GDM1 (cell line): ENCODE data around the gene OSBPL5.

Source experiments
- DNase-seq: peaks from one replicate; lab custom pipeline; 2025; lab: John Stamatoyannopoulos, UW

The OSBPL5 gene

DNA sequence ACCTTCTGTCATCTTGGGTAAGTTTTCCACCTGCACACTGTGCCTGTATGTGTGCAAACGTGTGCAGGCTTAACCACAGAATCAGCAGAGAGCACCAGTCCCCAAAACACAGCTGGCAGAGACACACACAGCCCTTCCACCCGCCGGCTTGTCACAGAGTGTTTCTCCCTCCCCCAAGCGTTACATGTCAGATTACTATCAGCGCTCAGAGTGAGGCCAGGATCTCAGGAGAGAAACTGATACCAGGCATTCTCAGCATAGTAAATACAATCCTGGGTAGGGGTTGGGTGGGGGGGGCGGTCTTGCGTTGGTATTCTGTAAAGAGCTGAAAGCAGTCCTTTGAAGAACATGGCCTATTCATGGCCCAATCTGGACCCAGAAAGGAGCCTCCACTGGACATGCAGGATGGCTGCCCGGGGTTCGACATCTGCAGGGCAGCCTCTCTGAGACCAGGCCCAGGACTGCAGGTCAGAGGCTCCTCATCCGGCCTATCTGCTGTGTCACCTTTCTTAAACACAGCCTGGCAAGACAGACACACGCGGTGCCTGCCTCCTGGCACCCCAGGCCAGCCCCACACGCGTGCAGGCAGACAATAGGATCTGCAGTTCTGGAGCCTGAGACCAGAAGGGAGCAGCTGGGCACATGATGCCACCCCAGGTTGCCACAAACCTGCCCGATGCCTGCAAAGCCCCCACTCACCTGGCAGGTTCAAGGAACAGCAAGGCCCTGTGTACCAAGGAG, 1.7 kb downstream of the OSBPL5 start:
- DNase-seq = no peak

GRCh38 chr11:3162410-3163240, 2.5 kb downstream of the OSBPL5 start:
- no peak for DNase-seq

- DNase-seq = no peak
Measured at GRCh38 chr11:3161720-3162409, 3.2 kb downstream of the OSBPL5 start.

DNA sequence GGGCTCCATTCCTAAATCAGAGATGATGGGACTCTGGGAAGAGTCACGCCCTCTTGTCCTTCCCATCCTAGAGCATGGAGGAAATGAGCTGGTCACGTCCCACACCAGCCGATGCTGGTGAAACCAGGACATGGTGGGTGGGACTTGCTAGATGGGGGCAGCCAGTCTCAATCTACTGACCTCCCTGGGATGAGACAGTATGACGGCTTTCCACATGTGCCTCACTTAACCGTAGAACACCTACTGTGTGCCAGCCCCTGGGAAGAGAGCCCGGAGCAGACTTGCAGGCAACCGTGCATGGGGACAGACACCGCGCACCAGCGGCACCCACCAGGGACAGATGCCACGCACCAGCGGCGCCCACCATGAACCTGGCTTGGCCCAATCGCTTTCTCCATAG, 3.8 kb downstream of the OSBPL5 start:
- no peak for DNase-seq

GRCh38 chr11:3160252-3161031, 4.7 kb downstream of the OSBPL5 start:
- no peak for DNase-seq

- DNase-seq = no peak
Measured at GRCh38 chr11:3159296-3160190, 5.6 kb downstream of the OSBPL5 start.

DNA sequence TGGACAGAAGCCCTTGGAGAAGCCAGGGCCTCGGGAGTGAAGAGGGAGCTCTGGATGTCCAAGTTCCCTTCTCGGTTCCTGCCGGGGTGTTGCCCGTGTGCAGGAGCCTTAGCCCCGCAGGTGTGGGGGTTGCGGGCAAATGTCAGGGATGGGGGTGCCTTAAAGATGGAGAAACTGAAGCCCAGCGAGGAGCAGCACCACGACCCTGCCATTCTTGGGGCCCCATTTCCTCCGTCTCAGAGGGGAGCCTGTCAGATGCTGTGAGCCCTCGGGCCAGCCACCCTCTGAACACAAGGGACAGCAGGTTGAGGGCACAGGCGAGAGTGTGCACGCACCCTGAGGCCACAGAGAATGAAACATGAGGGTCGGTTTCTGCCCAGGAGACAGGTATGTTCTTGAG, 6.3 kb downstream of the OSBPL5 start:
- DNase-seq = no peak

DNA sequence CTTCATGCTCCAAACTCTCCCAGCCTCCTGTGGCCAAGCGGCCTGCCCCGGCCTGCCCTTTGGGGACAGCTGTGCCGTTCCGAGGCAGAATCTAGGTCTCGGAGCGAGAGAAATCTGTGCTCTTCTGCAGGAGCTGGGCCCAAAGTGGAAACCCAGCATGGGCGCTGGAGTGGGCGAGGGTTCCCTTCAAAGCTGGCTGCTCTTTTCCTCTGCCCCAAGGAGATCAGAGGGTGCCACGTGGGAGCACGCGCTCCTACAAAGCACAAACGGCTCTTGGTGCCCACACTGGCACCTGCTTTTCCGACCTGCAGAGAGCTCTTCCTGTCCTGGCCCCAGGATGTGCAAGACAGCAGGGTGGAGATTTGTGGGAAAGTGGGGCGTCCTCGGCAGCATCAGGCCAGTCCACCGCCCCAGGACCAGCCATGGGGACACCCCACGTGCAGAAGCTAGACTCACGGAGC, 6.9 kb downstream of the OSBPL5 start:
- no peak for DNase-seq

DNA sequence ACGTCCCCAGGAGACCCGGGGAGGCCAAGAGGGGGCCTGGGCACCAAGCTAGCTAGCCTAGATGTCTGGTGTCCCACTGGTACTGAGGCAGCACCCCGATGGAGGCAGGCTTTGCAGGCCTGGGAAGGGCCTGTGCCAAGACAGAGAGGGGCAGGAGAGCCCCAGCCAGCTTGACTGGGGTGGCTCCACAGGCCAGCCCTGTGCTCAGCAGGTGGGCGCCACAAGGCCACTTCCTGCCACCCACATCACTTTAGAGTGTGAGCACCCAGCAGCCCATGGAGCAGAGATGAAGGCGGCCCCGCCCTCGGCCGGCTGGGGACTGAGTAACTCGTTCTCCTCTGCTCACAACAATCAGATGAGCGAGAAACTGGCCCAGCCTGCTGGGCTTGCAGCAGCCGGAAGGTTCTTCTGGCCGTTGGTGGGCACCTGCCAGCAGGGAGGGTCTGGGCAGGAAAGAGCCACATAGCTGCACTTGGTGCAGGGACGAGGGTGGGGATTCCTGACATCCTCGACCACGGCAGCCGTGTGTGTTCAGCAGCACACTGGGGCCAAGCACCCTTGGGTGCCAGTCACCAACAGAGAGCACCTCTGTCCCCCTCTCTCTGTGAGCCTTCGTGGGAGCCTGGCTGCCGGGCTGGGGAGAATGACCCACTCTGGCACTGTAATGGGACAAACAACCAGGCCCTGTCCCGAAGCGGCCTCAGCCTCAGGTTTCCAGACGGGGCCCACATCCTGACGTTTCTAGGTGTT, 7.6 kb downstream of the OSBPL5 start:
- DNase-seq = no peak

- DNase-seq = no peak
Measured at GRCh38 chr11:3156661-3157311, 8.3 kb downstream of the OSBPL5 start.

DNA sequence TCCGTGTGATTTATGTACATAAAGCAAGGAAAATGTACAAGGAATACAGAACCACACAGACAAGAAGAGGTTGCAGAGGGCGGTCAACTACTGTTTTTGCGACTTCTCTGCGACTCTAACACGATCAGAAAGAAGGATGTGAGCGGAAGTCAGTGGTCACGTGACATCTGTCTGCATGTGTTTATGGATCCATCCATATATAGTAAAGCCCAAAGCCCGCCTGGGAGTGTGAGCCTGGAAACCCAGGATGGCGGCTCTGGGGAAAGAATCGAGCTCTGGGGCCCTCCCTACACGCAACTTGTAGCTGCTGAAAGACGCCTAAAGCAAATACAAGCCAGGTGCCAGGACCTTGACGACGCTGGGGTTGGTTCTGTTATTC, 8.8 kb downstream of the OSBPL5 start:
- DNase-seq = no peak

GRCh38 chr11:3155691-3156258, 9.3 kb downstream of the OSBPL5 start:
- DNase-seq = no peak

DNA sequence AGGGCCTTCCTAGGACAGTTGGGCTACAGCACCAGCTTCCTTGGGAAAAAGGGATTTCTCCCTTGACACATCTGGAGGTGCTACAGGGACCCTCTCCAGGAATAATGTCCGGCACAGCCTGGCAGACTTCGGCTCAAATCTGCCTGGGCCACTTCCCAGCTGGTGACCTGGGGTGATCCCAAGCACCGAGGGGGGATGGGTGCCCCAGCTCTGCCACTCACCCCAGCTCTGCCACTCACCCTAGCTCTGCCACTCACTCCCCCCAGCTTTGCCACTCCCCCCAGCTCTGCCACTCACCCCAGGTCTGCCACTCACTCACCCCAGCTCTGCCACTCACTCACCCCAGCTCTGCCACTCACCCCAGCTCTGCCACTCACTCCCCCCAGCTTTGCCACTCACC, 9.9 kb downstream of the OSBPL5 start:
- DNase-seq = no peak

GRCh38 chr11:3154001-3154599, 11.0 kb downstream of the OSBPL5 start:
- no peak for DNase-seq

DNA sequence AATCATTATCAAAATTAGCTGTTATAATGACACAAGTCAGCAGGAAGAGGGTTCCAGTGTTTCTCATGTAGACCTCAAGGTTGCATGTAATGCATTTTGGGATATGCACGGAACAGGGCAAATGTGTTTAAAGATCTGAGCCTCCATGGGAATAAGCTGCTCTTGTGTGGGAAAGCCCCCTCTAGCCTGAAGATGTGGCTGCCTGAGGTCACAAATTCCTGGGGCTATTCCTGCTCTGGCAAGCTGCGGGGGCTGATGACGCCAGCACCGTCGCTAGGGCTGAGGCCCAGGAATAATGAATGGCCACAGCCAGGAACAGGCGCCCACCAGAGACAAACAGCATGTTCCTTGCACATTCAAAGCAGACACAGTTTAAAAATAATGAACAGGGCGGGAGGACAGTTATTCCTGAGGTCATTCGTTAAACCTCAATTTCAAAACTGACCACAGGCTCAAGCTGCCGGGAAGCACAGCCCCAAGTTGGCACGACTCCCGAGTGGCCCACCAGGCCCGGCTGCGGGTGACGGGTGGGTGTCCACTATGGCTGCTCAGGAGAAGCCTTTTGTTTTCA, 11.7 kb downstream of the OSBPL5 start:
- no peak for DNase-seq

- no peak for DNase-seq
Measured at GRCh38 chr11:3152471-3153110, 12.5 kb downstream of the OSBPL5 start.

- no peak for DNase-seq
Measured at GRCh38 chr11:3150726-3151125, 14.4 kb downstream of the OSBPL5 start.

DNA sequence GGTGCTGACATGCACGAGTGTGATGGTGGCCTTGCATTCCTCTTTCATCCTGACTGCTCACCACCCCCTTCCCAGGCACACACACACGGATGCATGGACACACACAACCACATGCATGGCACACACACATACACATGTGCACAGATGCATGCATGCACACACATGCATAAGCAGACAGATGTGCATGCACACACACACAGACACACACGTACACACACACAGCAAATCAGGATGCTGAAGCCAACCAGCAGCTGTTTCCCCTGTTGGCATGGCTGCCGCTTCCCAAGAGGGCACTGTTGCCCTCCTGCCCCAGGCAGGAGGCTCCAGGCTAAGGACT, 15.3 kb downstream of the OSBPL5 start:
- no peak for DNase-seq
